Endothelial cell (in vitro differentiated cells): ENCODE results near the gene PPP2R3B. TPM values are rescaled to one million over a fixed set of nuclear protein-coding genes. Genes with fewer than 3 reads are reported as not detected.

Experiments used
- DNase-seq: peaks from one replicate; pipeline ENCODE4 v3.0.0; 2021; ENCODE audit warnings: low spot score
- H3K27ac Mint-ChIP-seq: one replicate; pipeline ENCODE4 v1.8.0; 2021; ENCODE audit warnings: mixed read lengths, inconsistent platforms; ENCODE audit not compliant: unreplicated experiment
- H3K27me3 Mint-ChIP-seq: one replicate; pipeline ENCODE4 v1.8.0; 2021; ENCODE audit warnings: mild to moderate bottlenecking, moderate library complexity, mixed read lengths, inconsistent platforms; ENCODE audit not compliant: unreplicated experiment
- H3K36me3 Mint-ChIP-seq: one replicate; pipeline ENCODE4 v1.8.0; 2021; ENCODE audit warnings: mild to moderate bottlenecking, low read depth, mixed read lengths, inconsistent platforms; ENCODE audit not compliant: unreplicated experiment
- H3K4me1 Mint-ChIP-seq: one replicate; pipeline ENCODE4 v1.8.0; 2021; ENCODE audit warnings: mild to moderate bottlenecking, mixed read lengths, inconsistent platforms; ENCODE audit not compliant: unreplicated experiment
- H3K4me3 Mint-ChIP-seq: one replicate; pipeline ENCODE4 v1.8.0; 2021; ENCODE audit warnings: mild to moderate bottlenecking, mixed read lengths, inconsistent platforms; ENCODE audit not compliant: unreplicated experiment
- H3K9me3 Mint-ChIP-seq: one replicate; pipeline ENCODE4 v1.8.0; 2021; ENCODE audit warnings: mixed read lengths, inconsistent platforms; ENCODE audit not compliant: unreplicated experiment
- total RNA-seq: library from RNA; stranded (reverse); fragmentation: NEBNext Ultra II Directional; extraction: Animal tissue kit (Norgen Biotek cat#: 25700); gene quantifications from one replicate; pipeline ENCODE4 v1.2.1, GENCODE V29; 2021; ENCODE audit not compliant: unreplicated experiment
- TF ChIP-seq, protein P1 (sequence below): fragments of 200-600 bp; sonication (generic); IDR thresholded peaks from one replicate; pipeline ENCODE4 v1.5.0; 2021; ENCODE audit warnings: antibody characterized with exemption; ENCODE audit not compliant: unreplicated experiment

The PPP2R3B gene
- total RNA-seq, 1 donor from 2014 or later = 44.0 TPM

- no peak for DNase-seq
- peak overlapping the region; percentile 13 for H3K27ac Mint-ChIP-seq
- TF ChIP-seq, protein P1, sequence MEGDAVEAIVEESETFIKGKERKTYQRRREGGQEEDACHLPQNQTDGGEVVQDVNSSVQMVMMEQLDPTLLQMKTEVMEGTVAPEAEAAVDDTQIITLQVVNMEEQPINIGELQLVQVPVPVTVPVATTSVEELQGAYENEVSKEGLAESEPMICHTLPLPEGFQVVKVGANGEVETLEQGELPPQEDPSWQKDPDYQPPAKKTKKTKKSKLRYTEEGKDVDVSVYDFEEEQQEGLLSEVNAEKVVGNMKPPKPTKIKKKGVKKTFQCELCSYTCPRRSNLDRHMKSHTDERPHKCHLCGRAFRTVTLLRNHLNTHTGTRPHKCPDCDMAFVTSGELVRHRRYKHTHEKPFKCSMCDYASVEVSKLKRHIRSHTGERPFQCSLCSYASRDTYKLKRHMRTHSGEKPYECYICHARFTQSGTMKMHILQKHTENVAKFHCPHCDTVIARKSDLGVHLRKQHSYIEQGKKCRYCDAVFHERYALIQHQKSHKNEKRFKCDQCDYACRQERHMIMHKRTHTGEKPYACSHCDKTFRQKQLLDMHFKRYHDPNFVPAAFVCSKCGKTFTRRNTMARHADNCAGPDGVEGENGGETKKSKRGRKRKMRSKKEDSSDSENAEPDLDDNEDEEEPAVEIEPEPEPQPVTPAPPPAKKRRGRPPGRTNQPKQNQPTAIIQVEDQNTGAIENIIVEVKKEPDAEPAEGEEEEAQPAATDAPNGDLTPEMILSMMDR = no peak
- peaks cover 9% of the 10 kb centered on the region for H3K4me1 Mint-ChIP-seq
- H3K36me3 Mint-ChIP-seq = peaks cover 44% of the 10 kb centered on the region
- peak overlapping the region; percentile 56 for H3K4me3 Mint-ChIP-seq
- H3K9me3 Mint-ChIP-seq = peaks cover 5% of the 10 kb centered on the region
- H3K27me3 Mint-ChIP-seq = peaks cover 20% of the 10 kb centered on the region
Measured at GRCh38 chrX:362351-362750, 24.4 kb downstream of the PPP2R3B start.

DNA sequence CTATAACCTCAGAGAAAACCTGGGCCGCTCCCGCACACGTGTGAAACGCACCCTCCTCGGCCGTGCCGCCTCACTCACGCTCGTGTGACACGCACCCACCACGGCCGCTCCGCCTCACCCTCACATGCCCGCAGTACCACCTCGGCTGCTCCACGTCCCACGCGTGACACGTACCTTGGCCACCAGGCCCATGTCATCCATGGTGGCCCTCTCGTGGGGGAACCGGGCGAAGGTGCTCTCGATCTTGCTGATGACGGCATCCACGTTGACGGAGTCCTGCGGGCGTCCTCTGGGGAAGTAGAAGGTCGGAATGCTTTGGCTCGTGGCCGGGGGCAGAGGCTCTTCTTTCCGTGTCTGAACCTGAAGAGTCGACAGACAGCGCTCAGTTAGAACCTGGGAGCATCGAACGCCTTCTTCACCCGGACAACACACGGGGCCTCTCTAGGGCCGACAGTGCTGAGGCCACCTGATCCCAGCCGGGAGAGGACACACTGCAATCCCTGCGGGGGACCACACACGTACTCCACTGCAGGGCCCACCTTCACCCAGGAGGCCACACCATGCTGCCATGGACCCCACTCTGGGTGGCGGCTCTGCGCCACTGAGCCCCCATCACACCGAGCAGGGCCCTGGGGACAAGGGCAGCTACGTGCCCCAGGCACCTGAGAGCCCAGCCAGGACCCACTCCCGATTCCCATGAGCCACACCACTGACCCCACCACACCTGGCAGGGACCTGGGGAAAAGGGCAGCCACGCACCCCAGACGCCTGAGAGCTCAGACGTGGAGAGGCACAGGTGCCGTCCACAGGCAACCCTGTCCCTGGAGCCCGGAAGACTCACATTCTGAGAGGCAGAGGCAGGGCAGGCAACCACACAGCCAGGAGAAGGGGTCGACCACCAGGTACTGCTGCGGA, 25.2 kb downstream of the PPP2R3B start:
- Mint-ChIP-seq H3K4me3 (peak overlapping the region; percentile 65), H3K27me3 (peaks cover 24% of the 10 kb centered on the region), H3K4me1 (peaks cover 16% of the 10 kb centered on the region), H3K27ac (no peak overlapping the region), H3K9me3 (peaks cover 5% of the 10 kb centered on the region), H3K36me3 (peaks cover 52% of the 10 kb centered on the region)
- TF ChIP-seq, protein P1 = no peak
- no peak for DNase-seq

DNA sequence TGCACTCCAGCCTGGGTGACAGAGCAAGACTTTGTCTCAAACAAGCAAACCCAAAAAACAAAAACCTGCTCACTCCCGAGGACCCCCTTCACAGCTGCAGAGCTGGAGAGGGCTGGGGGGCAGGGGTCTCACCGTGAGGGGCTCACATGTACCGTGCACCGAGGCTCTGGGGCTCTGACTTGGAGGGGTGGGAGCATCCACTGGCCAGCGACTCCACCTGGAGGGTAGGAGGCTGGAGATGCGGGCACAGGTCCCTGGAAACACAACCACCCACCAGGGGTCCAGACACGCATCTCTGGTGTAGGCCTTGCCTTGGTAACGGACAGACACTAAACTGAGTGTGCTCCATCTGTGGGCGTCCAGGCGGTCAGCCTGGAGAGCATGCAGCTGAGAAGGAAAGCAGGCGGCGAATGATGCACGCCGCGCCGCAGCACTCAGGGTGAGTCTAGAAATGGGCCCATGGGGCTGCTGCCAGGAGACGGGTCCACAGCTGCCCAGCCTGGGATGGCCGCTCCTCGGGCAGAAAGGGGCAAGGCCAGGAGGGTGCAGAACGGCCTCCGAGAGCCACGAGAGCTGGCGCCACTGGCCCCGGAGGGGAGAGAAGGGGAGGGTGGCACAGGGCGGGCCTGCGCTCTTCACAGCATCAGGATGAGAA, 26.1 kb downstream of the PPP2R3B start:
- Mint-ChIP-seq H3K9me3 (peaks cover 5% of the 10 kb centered on the region), H3K27me3 (peaks cover 24% of the 10 kb centered on the region), H3K4me1 (peaks cover 16% of the 10 kb centered on the region), H3K36me3 (peaks cover 56% of the 10 kb centered on the region), H3K27ac (no peak overlapping the region), H3K4me3 (peak overlapping the region; percentile 42)
- TF ChIP-seq, protein P1 = no peak
- DNase-seq = no peak

DNA sequence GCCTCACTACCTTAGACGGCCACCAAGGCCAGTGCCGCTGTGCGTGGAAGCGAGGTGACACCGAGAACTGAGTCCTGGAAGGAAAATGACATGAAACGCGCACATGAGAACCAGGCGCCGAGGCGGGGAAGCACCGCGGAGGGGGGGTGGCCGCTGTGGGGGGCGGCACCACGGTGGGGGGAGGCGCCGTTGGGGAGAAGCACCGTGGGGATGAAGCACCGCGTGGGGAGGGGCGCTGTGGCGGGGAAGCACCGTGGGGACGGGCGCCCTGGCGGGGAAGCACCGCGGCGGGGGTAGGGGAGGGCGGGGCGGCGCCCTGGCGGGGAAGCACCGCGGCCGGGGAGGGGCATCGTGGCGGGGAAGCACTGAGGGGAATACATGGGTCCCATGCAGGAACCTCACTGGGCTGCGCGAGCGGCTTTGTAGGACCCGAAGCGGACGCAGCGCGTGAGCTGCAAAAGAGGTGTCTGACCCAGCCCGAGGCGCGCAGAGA, 28.0 kb downstream of the PPP2R3B start:
- no peak for DNase-seq
- Mint-ChIP-seq H3K36me3 (peaks cover 61% of the 10 kb centered on the region), H3K9me3 (peaks cover 5% of the 10 kb centered on the region), H3K27ac (no peak overlapping the region), H3K4me3 (peak overlapping the region; percentile 65), H3K27me3 (peaks cover 27% of the 10 kb centered on the region), H3K4me1 (peaks cover 16% of the 10 kb centered on the region)
- TF ChIP-seq, protein P1 = no peak
